ENCODE measurements around the gene CHRNA9. TPM values are rescaled to one million over a fixed set of nuclear protein-coding genes. Genes with fewer than 3 reads are reported as not detected.

CHRNA9 gene
- total RNA-seq, 1 donor from 2014 or later: not detected

DNA sequence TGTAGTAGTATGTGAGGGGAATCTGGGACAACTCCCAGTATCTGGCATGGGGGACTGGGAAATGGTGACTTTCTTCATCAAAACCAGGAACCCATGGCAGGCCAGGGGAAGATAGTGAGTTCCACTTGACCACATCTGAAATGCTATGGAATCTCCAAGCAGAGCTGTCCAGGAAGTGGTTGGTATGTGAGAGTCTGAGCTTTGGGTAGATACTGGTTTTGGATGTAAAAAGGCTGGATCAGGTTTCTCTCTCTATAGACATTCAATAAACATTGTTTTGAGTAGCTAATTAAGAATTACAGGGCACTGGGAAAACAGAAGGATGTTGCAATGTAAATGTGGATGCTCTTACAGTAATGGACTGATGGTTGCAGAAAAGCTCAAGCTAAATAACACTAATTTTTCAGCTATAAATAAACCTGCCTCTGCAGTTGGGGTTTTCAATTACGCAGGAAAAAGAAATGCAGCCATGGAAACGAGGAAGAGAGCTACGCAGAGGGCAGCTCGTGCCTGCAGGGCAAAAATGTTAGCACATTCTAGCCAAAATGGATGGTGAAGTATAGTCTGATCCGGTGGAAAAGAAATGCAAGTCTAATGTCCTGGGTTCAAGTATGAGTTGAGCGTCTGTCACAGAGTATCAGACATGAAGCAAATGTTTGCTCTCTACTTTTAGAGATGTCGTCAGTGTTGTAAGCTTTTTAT lies 13.4 kb upstream of the CHRNA9 start:
- no peak for TF ChIP-seq CTCF (IDR thresholded peaks at IDR 0.05)
- Histone ChIP-seq H3K9me3 (no peaks in the 10 kb centered on the region), H3K36me3 (no peaks in the 10 kb centered on the region), H3K4me3 (no peak overlapping the region), H3K4me1 (peaks cover 3% of the 10 kb centered on the region), H3K27me3 (no peaks in the 10 kb centered on the region), H3K27ac (no peak overlapping the region)
- intact Hi-C loops (cut with DNase I): no loop called here
- no peak for ATAC-seq
- DNase-seq: no peak

DNA sequence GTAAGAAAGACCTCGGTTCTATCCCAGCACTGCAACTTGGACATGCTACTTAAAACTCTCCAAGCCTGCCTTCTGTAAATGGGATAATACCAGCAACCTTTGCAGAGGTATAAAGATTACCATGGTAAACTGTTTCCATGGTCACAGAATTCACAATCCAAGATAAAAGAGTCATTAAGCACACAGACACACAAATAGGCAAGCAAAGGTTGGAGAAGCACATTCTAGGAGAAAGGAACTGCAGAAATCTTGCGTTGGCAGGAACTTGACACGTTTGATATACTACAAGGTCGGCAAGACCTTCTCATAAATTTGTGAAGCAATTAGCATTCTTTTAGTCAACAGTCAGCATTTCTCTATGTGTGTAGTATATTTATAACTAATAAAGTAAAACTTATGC lies 12.3 kb upstream of the CHRNA9 start:
- DNase-seq (no peak), ATAC-seq (no peak)
- no peaks in the 10 kb centered on the region for H3K9me3 ChIP-seq
- H3K36me3 ChIP-seq: no peaks in the 10 kb centered on the region
- no peak overlapping the region for H3K4me3 ChIP-seq
- peaks cover 3% of the 10 kb centered on the region for H3K4me1 ChIP-seq
- H3K27ac ChIP-seq: no peak overlapping the region
- H3K27me3 ChIP-seq: no peaks in the 10 kb centered on the region
- intact Hi-C loops (cut with DNase I): no loop called here
- no peak for TF ChIP-seq CTCF (IDR thresholded peaks at IDR 0.05)

GRCh38 chr4:40323866-40324265 lies 11.3 kb upstream of the CHRNA9 start:
- no peak for ATAC-seq
- intact Hi-C loops (cut with DNase I): no loop called here
- no peak overlapping the region for H3K27ac ChIP-seq

GRCh38 chr4:40325406-40326019 lies 9.6 kb upstream of the CHRNA9 start:
- H3K27ac ChIP-seq: no peak overlapping the region
- TF ChIP-seq CTCF (IDR thresholded peaks at IDR 0.05): peak; percentile 81
- intact Hi-C loops (cut with DNase I): no loop called here
- H3K4me1 ChIP-seq: peaks cover 3% of the 10 kb centered on the region
- DNase-seq (no peak), ATAC-seq (peak; percentile 88)
- H3K4me3 ChIP-seq: no peak overlapping the region
- no peaks in the 10 kb centered on the region for H3K27me3 ChIP-seq
- no peaks in the 10 kb centered on the region for H3K36me3 ChIP-seq
- H3K9me3 ChIP-seq: no peaks in the 10 kb centered on the region

More at GRCh38 chr4:40323866-40324265, 11.3 kb upstream of the CHRNA9 start:
- TF ChIP-seq CTCF (IDR thresholded peaks at IDR 0.05): no peak
- DNase-seq: no peak
- H3K9me3 ChIP-seq: no peaks in the 10 kb centered on the region
- H3K4me1 ChIP-seq: peaks cover 3% of the 10 kb centered on the region
- no peaks in the 10 kb centered on the region for H3K27me3 ChIP-seq
- no peaks in the 10 kb centered on the region for H3K36me3 ChIP-seq
- H3K4me3 ChIP-seq: no peak overlapping the region

- H3K9me3 ChIP-seq: no peaks in the 10 kb centered on the region
- H3K4me1 ChIP-seq: no peaks in the 10 kb centered on the region
- intact Hi-C loops (cut with DNase I): no loop called here
- H3K36me3 ChIP-seq: no peaks in the 10 kb centered on the region
- H3K27me3 ChIP-seq: no peaks in the 10 kb centered on the region
- no peak for TF ChIP-seq CTCF (IDR thresholded peaks at IDR 0.05)
- no peak overlapping the region for H3K4me3 ChIP-seq
- no peak overlapping the region for H3K27ac ChIP-seq
- DNase-seq: no peak
- peak; percentile 71 for ATAC-seq
Observed at GRCh38 chr4:40327340-40327739, 7.8 kb upstream of the CHRNA9 start.
